GM12891 (cell line): ENCODE measurements around the gene CADM1.

ENCODE experiments used
- POLR2A ChIP-seq: IDR thresholded peaks from 2 replicates; pipeline ENCODE4 v1.6.1; 2011; ENCODE audit warnings: low read depth, low read length, control low read depth
- POLR2AphosphoS5 ChIP-seq: IDR thresholded peaks from 2 replicates; pipeline ENCODE4 v1.6.1; 2011; ENCODE audit warnings: low read depth, low read length, control low read depth
- POU2F2 ChIP-seq: IDR thresholded peaks from 2 replicates; pipeline ENCODE4 v1.6.1; 2011; ENCODE audit warnings: low read depth, mild to moderate bottlenecking, control low read depth, low read length, moderate library complexity
- SPI1 ChIP-seq: IDR thresholded peaks from 2 replicates; pipeline ENCODE4 v1.6.1; 2011; ENCODE audit warnings: low read depth, low read length, control low read depth
- TAF1 ChIP-seq: IDR thresholded peaks from 2 replicates; pipeline ENCODE4 v1.6.1; 2011; ENCODE audit warnings: low read depth, low read length, control low read depth

DNA sequence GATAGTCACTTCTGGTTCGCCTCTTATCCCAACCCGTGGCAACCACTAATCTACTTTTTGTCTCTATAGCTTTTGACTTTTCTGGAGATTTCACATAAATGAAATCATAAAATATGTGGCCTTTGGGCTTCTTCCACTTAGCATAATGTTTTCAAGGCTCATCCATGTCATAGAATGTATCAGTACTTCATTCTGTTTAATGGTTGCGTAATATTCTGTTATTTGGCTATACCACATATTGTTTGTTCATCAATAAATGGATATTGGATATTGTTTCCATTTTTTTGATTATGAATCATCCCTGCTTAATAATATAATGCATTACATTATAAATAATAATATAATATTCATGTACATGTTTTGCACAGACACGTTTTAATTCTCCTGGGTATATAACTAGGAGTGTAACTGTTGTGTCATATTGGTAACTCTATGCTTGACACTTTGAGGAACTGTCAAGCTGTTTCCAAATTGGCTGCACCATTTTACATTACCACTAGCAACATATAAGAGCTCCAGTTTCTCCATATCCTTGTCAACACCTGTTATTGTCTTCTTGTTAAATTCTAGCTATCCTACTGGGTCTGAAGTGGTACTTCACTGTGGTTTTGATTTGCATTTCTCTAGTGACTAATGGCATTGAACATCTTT, 181.5 kb downstream of the CADM1 start:
- no peak for TF ChIP-seq POLR2A
- TF ChIP-seq POLR2AphosphoS5, result no peak
- TF ChIP-seq TAF1, result no peak
- no peak for TF ChIP-seq POU2F2
- TF ChIP-seq SPI1, result no peak
